HG03354 (cell line): ENCODE measurements around the gene PHF2.

Experiments used
- ATAC-seq: cut with Tn5 transposase; IDR thresholded peaks from one replicate; pipeline ENCODE4 v1.9.1; 2021; ENCODE audit warnings: mild to moderate bottlenecking; ENCODE audit not compliant: unreplicated experiment, poor library complexity, severe bottlenecking

Gene PHF2

GRCh38 chr9:93620881-93621820 lies 44.8 kb downstream of the PHF2 start:
- no peak for ATAC-seq

GRCh38 chr9:93621922-93622321 lies 45.5 kb downstream of the PHF2 start:
- no peak for ATAC-seq

GRCh38 chr9:93622691-93623090 lies 46.3 kb downstream of the PHF2 start:
- ATAC-seq = no peak

- no peak for ATAC-seq
Measured at GRCh38 chr9:93623753-93624152, 47.4 kb downstream of the PHF2 start.

GRCh38 chr9:93624431-93624834 lies 48.0 kb downstream of the PHF2 start:
- ATAC-seq = no peak

- ATAC-seq = no peak
Measured at GRCh38 chr9:93624977-93625376, 48.6 kb downstream of the PHF2 start.

GRCh38 chr9:93629920-93630319 lies 53.5 kb downstream of the PHF2 start:
- ATAC-seq = no peak

GRCh38 chr9:93630806-93631411 lies 54.5 kb downstream of the PHF2 start:
- ATAC-seq = no peak

- ATAC-seq = no peak
Measured at GRCh38 chr9:93633492-93634221, 57.3 kb downstream of the PHF2 start.

GRCh38 chr9:93634311-93635185 lies 58.2 kb downstream of the PHF2 start:
- ATAC-seq = no peak

- ATAC-seq = no peak
Measured at GRCh38 chr9:93635186-93636107, 59.1 kb downstream of the PHF2 start.

GRCh38 chr9:93636172-93636661 lies 59.8 kb downstream of the PHF2 start:
- no peak for ATAC-seq

GRCh38 chr9:93636667-93637066 lies 60.3 kb downstream of the PHF2 start:
- ATAC-seq = no peak

- ATAC-seq = no peak
Measured at GRCh38 chr9:93637886-93638285, 61.5 kb downstream of the PHF2 start.

GRCh38 chr9:93640027-93640426 lies 63.6 kb downstream of the PHF2 start:
- ATAC-seq = no peak

- ATAC-seq = no peak
Measured at GRCh38 chr9:93642961-93643360, 66.6 kb downstream of the PHF2 start.

- ATAC-seq = no peak
Measured at GRCh38 chr9:93644397-93645088, 68.2 kb downstream of the PHF2 start.
